GM23338 (cell line): Measurements from ENCODE around the gene PLN. TPM values are rescaled to one million over a fixed set of nuclear protein-coding genes. Genes with fewer than 3 reads are reported as not detected.

Experiments
- ATAC-seq: fragments of 200-7000 bp; cut with Tn5 transposase; 3 replicates; pipeline ENCODE4 v1.9.1; 2020
- DNase-seq: peaks from one replicate; pipeline ENCODE4 v3.0.0-alpha.2; 2015; ENCODE audit warnings: low spot score
- H2AFZ ChIP-seq: fragments of 200-600 bp; sonication (generic); 2 replicates; pipeline ENCODE4 v1.8.0; 2016; ENCODE audit warnings: antibody characterized with exemption, mild to moderate bottlenecking, moderate library complexity
- H3F3A ChIP-seq: fragments of 200-600 bp; sonication (generic); replicated peaks from 2 replicates; pipeline ENCODE4 v1.8.0; 2017; ENCODE audit warnings: antibody characterized with exemption, mixed run types, low read depth
- H3K27ac ChIP-seq: fragments of 200-600 bp; sonication (generic); 2 replicates; pipeline ENCODE4 v1.6.1; 2016; ENCODE audit warnings: low read depth
- H3K27me3 ChIP-seq: fragments of 200-600 bp; sonication (generic); 2 replicates; pipeline ENCODE4 v1.8.0; 2016; ENCODE audit warnings: mild to moderate bottlenecking, mixed run types, moderate library complexity; ENCODE audit not compliant: insufficient read depth
- H3K36me3 ChIP-seq: fragments of 200-600 bp; sonication (generic); 2 replicates; pipeline ENCODE4 v1.8.0; 2016; ENCODE audit warnings: mild to moderate bottlenecking; ENCODE audit not compliant: insufficient read depth
- H3K4me1 ChIP-seq: fragments of 200-600 bp; sonication (generic); 2 replicates; pipeline ENCODE4 v1.8.0; 2016; ENCODE audit warnings: mild to moderate bottlenecking, moderate library complexity; ENCODE audit not compliant: insufficient read depth
- H3K4me2 ChIP-seq: fragments of 200-600 bp; sonication (generic); 2 replicates; pipeline ENCODE4 v1.7.1; 2017; ENCODE audit warnings: mixed run types
- H3K4me3 ChIP-seq: fragments of 200-600 bp; sonication (generic); 2 replicates; pipeline ENCODE4 v1.6.1; 2016; ENCODE audit warnings: mixed run types
- H3K79me2 ChIP-seq: fragments of 200-600 bp; sonication (generic); replicated peaks from 2 replicates; pipeline ENCODE4 v1.8.0; 2017; ENCODE audit warnings: mild to moderate bottlenecking; ENCODE audit not compliant: insufficient read depth
- H3K9me2 ChIP-seq: fragments of 200-600 bp; sonication (generic); 2 replicates; pipeline ENCODE4 v1.8.0; 2017; ENCODE audit not compliant: insufficient read depth
- H4K20me1 ChIP-seq: fragments of 200-600 bp; sonication (generic); replicated peaks from 2 replicates; pipeline ENCODE4 v1.8.0; 2017; ENCODE audit warnings: mild to moderate bottlenecking; ENCODE audit not compliant: insufficient read depth
- H3K27ac Mint-ChIP-seq: 2 replicates; pipeline ENCODE4 v1.8.0; 2020; ENCODE audit warnings: inconsistent platforms, mild to moderate bottlenecking, moderate library complexity, mixed read lengths
- H3K27me3 Mint-ChIP-seq: 3 replicates; pipeline ENCODE4 v1.8.0; 2022; ENCODE audit warnings: low read depth, mild to moderate bottlenecking, moderate library complexity, mixed read lengths, inconsistent platforms; ENCODE audit not compliant: insufficient read depth, poor library complexity
- H3K36me3 Mint-ChIP-seq: 3 replicates; pipeline ENCODE4 v1.8.0; 2021; ENCODE audit warnings: low read depth, mild to moderate bottlenecking, inconsistent platforms, moderate library complexity, mixed read lengths
- H3K4me1 Mint-ChIP-seq: 3 replicates; pipeline ENCODE4 v1.8.0; 2020; ENCODE audit warnings: mild to moderate bottlenecking, inconsistent platforms, mixed read lengths
- H3K4me3 Mint-ChIP-seq: 3 replicates; pipeline ENCODE4 v1.8.0; 2021; ENCODE audit warnings: moderate library complexity, mild to moderate bottlenecking, inconsistent platforms, mixed read lengths
- H3K9me3 Mint-ChIP-seq: 3 replicates; pipeline ENCODE4 v1.8.0; 2020; ENCODE audit warnings: moderate library complexity, mild to moderate bottlenecking, inconsistent platforms, mixed read lengths
- CREB1 ChIP-seq: fragments of 250-450 bp; sonication (Bioruptor Pico); IDR thresholded peaks from 2 replicates; pipeline ENCODE4 v1.5.0; 2020; ENCODE audit warnings: low read depth, mild to moderate bottlenecking, moderate library complexity
- CTCF ChIP-seq, 2 experiments: fragments of 200-600 bp in 1 of 2; sonication (generic) in 1 of 2; conservative IDR thresholded peaks; 2 replicates each; pipeline versions ENCODE4 v1.5.1 to v1.6.1; 2016 to 2017; ENCODE audit warnings: antibody characterized with exemption in 2 of 2, low read depth in 2 of 2, mild to moderate bottlenecking in 2 of 2, moderate library complexity in 1 of 2
- ETS1 ChIP-seq: IDR thresholded peaks from 2 replicates; pipeline ENCODE4 v1.6.1; 2016; ENCODE audit warnings: antibody characterized with exemption
- EZH2 ChIP-seq: fragments of 200-600 bp; sonication (generic); IDR thresholded peaks from one replicate; pipeline ENCODE4 v1.8.0; 2017; ENCODE audit warnings: antibody characterized with exemption, mild to moderate bottlenecking, low read depth; ENCODE audit not compliant: unreplicated experiment
- EZH2phosphoT487 ChIP-seq: fragments of 200-600 bp; sonication (generic); IDR thresholded peaks from one replicate; pipeline ENCODE4 v1.8.1; 2018; ENCODE audit warnings: antibody characterized with exemption; ENCODE audit not compliant: unreplicated experiment
- JUNB ChIP-seq: IDR thresholded peaks from one replicate; pipeline ENCODE4 v1.6.1; 2016; ENCODE audit warnings: antibody characterized with exemption; ENCODE audit not compliant: unreplicated experiment
- NANOG ChIP-seq: IDR thresholded peaks from 2 replicates; pipeline ENCODE4 v1.6.1; 2016; ENCODE audit warnings: antibody characterized with exemption, borderline replicate concordance
- POLR2AphosphoS5 ChIP-seq: IDR thresholded peaks from 2 replicates; pipeline ENCODE4 v1.6.1; 2016; ENCODE audit warnings: antibody characterized with exemption, low read depth
- REST ChIP-seq: IDR thresholded peaks from one replicate; pipeline ENCODE4 v1.6.1; 2018; ENCODE audit warnings: antibody characterized with exemption; ENCODE audit not compliant: unreplicated experiment
- STAT1 ChIP-seq: IDR thresholded peaks from one replicate; pipeline ENCODE4 v1.6.1; 2016; ENCODE audit warnings: antibody characterized with exemption; ENCODE audit not compliant: unreplicated experiment
- ZNF114 ChIP-seq: fragments of 250-450 bp; sonication (Bioruptor Pico); IDR thresholded peaks from 2 replicates; pipeline ENCODE4 v1.5.0; 2020; ENCODE audit warnings: mild to moderate bottlenecking, moderate library complexity
- ZNF331 ChIP-seq: fragments of 250-450 bp; sonication (Bioruptor Pico); IDR thresholded peaks from 2 replicates; pipeline ENCODE4 v1.5.0; 2020; ENCODE audit warnings: low read depth, mild to moderate bottlenecking, moderate library complexity
- ZNF462 ChIP-seq: fragments of 250-450 bp; sonication (Bioruptor Pico); IDR thresholded peaks from 2 replicates; pipeline ENCODE4 v1.5.0; 2020; ENCODE audit warnings: mild to moderate bottlenecking, moderate library complexity
- polyA plus RNA-seq: library from polyadenylated mRNA; unstranded; fragments of >200 nt; fragmentation: Nextera tagmentation; extraction: Ambion mirVana; gene quantifications from 2 replicates; pipeline ENCODE4 v1.2.1, GENCODE V29; 2016
- total RNA-seq: library from RNA; depleted of rRNA; stranded (reverse); fragments of >200 nt; shearing (Covaris generic); gene quantifications from 2 replicates; pipeline ENCODE4 v1.2.3, GENCODE V29; 2014

The PLN gene
- total and polyA plus RNA-seq, 2 experiments from 2014 or later: 0.10 TPM; not detected in 1

GRCh38 chr6:118505656-118506055 lies 42.4 kb upstream of the PLN start (continued):
- no peak for TF ChIP-seq CREB1
- TF ChIP-seq EZH2phosphoT487: no peak

- peaks cover 9% of the 10 kb centered on the region; the same call in 1 of the 3 replicates for H3K36me3 Mint-ChIP-seq
- H3K9me3 Mint-ChIP-seq: no peaks in the 10 kb centered on the region
- no peak overlapping the region for H3K4me3 ChIP-seq
- no peaks in the 10 kb centered on the region for H3K4me1 Mint-ChIP-seq
- no peaks in the 10 kb centered on the region for H3K9me2 ChIP-seq
- ATAC-seq (no peak), DNase-seq (no peak)
- no peak overlapping the region for H3K4me3 Mint-ChIP-seq
- H4K20me1 ChIP-seq: no peaks in the 10 kb centered on the region
- no peak overlapping the region for H3K27ac ChIP-seq
- H3K4me2 ChIP-seq: no peak overlapping the region
- no peaks in the 10 kb centered on the region for H3K27me3 ChIP-seq
- H3K4me1 ChIP-seq: no peaks in the 10 kb centered on the region
- H3K27me3 Mint-ChIP-seq: peaks cover 1% of the 10 kb centered on the region
- no peaks in the 10 kb centered on the region for H3K79me2 ChIP-seq
- H3K36me3 ChIP-seq: no peaks in the 10 kb centered on the region
- TF ChIP-seq POLR2AphosphoS5: no peak
- TF ChIP-seq JUNB: no peak
- no peak for TF ChIP-seq ZNF462 (CRISPR knock-in tag)
- TF ChIP-seq STAT1: no peak
- TF ChIP-seq EZH2phosphoT487: no peak
- TF ChIP-seq ZNF114: no peak
- no peak for TF ChIP-seq CTCF (conservative IDR thresholded peaks at IDR 0.05; ENCODE audit: low read depth in 2 of 2)
- TF ChIP-seq ZNF331 (CRISPR knock-in tag): no peak
- no peak for TF ChIP-seq NANOG
- TF ChIP-seq CREB1: no peak
- no peak for TF ChIP-seq ETS1
- TF ChIP-seq REST: no peak
- TF ChIP-seq EZH2: no peak
- no peaks in the 10 kb centered on the region for H3F3A ChIP-seq
- no peak overlapping the region; the same call in 1 of the 2 replicates for H3K27ac Mint-ChIP-seq
- no peak overlapping the region for H2AFZ ChIP-seq
These were observed 41.9 kb upstream of the PLN start for GRCh38 chr6:118506071-118506638.
